H1 (cell line): ENCODE results near the gene CCNJ. TPM values are rescaled to one million over a fixed set of nuclear protein-coding genes. Genes with fewer than 3 reads are reported as not detected.

Source experiments
- CTBP2 ChIP-seq: IDR thresholded peaks from 2 replicates; pipeline ENCODE4 v1.7.0; 2011; ENCODE audit warnings: borderline replicate concordance, mild to moderate bottlenecking, moderate library complexity, mixed read lengths, low read length; ENCODE audit not compliant: insufficient read depth, insufficient read length
- EZH2 ChIP-seq: fragments of 200-600 bp; sonication (generic); IDR thresholded peaks from 2 replicates; pipeline ENCODE4 v1.7.1; 2012; ENCODE audit warnings: low read depth, mild to moderate bottlenecking, moderate library complexity, low read length, inconsistent platforms; ENCODE audit not compliant: severe bottlenecking
- SIX5 ChIP-seq: IDR thresholded peaks from 2 replicates; pipeline ENCODE4 v1.6.1; 2011; ENCODE audit warnings: mild to moderate bottlenecking, low read depth, low read length
- polyA plus RNA-seq, 7 experiments: library from polyadenylated mRNA; depleted of rRNA in 3 of 7; stranded (reverse) in 5 of 7; unstranded in 2 of 7; fragments of >200 nt in 5 of 7; fragments of 200-250 nt in 2 of 7; gene quantifications; 1 replicate in 5 of 7; 2 replicates in 1 of 7; 4 replicates in 1 of 7; pipeline versions ENCODE4 v1.2.1 to v1.2.3, GENCODE V29; 2011 to 2013; ENCODE audit warnings: missing spikeins in 2 of 7, mixed read lengths in 2 of 7
- total RNA-seq: library from RNA; stranded (reverse); fragmentation: NEBNext Ultra II Directional; extraction: Animal tissue kit (Norgen Biotek cat#: 25700); gene quantifications from 2 replicates; pipeline ENCODE4 v1.2.1, GENCODE V29; 2021
- TF ChIP-seq, protein P1 (sequence below): fragments of 300-600 bp; sonication (generic); IDR thresholded peaks from 2 replicates; pipeline ENCODE4 v1.7.1; 2012; ENCODE audit warnings: low read length, moderate library complexity, mild to moderate bottlenecking, inconsistent platforms; ENCODE audit not compliant: insufficient replicate concordance

The CCNJ gene
- total and polyA plus RNA-seq, 2 of the 8 experiments (the other 6 are each of a cell fraction or from before 2014, with no cell fraction given) = 31.4 to 34.7 TPM

DNA sequence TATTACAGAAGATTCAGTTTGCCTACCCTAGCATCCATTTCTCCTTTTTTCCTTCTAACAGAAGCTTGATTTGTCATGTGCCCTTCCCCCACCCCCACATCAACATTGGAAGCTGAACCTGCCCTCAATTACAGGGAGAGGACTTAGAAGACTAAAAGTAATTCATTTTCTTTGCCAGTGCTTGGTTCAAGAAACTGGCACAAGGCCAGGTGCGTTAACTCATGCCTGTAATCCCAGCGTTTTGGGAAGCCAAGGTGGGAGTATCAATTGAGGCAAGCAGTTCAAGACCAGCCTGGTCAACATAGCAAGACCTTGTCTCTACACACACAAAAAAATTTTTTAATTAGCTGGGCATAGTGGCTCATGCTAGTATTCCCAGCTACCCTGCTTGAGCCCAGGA lies 32.6 kb downstream of the CCNJ start (continued):
- TF ChIP-seq, protein P1, sequence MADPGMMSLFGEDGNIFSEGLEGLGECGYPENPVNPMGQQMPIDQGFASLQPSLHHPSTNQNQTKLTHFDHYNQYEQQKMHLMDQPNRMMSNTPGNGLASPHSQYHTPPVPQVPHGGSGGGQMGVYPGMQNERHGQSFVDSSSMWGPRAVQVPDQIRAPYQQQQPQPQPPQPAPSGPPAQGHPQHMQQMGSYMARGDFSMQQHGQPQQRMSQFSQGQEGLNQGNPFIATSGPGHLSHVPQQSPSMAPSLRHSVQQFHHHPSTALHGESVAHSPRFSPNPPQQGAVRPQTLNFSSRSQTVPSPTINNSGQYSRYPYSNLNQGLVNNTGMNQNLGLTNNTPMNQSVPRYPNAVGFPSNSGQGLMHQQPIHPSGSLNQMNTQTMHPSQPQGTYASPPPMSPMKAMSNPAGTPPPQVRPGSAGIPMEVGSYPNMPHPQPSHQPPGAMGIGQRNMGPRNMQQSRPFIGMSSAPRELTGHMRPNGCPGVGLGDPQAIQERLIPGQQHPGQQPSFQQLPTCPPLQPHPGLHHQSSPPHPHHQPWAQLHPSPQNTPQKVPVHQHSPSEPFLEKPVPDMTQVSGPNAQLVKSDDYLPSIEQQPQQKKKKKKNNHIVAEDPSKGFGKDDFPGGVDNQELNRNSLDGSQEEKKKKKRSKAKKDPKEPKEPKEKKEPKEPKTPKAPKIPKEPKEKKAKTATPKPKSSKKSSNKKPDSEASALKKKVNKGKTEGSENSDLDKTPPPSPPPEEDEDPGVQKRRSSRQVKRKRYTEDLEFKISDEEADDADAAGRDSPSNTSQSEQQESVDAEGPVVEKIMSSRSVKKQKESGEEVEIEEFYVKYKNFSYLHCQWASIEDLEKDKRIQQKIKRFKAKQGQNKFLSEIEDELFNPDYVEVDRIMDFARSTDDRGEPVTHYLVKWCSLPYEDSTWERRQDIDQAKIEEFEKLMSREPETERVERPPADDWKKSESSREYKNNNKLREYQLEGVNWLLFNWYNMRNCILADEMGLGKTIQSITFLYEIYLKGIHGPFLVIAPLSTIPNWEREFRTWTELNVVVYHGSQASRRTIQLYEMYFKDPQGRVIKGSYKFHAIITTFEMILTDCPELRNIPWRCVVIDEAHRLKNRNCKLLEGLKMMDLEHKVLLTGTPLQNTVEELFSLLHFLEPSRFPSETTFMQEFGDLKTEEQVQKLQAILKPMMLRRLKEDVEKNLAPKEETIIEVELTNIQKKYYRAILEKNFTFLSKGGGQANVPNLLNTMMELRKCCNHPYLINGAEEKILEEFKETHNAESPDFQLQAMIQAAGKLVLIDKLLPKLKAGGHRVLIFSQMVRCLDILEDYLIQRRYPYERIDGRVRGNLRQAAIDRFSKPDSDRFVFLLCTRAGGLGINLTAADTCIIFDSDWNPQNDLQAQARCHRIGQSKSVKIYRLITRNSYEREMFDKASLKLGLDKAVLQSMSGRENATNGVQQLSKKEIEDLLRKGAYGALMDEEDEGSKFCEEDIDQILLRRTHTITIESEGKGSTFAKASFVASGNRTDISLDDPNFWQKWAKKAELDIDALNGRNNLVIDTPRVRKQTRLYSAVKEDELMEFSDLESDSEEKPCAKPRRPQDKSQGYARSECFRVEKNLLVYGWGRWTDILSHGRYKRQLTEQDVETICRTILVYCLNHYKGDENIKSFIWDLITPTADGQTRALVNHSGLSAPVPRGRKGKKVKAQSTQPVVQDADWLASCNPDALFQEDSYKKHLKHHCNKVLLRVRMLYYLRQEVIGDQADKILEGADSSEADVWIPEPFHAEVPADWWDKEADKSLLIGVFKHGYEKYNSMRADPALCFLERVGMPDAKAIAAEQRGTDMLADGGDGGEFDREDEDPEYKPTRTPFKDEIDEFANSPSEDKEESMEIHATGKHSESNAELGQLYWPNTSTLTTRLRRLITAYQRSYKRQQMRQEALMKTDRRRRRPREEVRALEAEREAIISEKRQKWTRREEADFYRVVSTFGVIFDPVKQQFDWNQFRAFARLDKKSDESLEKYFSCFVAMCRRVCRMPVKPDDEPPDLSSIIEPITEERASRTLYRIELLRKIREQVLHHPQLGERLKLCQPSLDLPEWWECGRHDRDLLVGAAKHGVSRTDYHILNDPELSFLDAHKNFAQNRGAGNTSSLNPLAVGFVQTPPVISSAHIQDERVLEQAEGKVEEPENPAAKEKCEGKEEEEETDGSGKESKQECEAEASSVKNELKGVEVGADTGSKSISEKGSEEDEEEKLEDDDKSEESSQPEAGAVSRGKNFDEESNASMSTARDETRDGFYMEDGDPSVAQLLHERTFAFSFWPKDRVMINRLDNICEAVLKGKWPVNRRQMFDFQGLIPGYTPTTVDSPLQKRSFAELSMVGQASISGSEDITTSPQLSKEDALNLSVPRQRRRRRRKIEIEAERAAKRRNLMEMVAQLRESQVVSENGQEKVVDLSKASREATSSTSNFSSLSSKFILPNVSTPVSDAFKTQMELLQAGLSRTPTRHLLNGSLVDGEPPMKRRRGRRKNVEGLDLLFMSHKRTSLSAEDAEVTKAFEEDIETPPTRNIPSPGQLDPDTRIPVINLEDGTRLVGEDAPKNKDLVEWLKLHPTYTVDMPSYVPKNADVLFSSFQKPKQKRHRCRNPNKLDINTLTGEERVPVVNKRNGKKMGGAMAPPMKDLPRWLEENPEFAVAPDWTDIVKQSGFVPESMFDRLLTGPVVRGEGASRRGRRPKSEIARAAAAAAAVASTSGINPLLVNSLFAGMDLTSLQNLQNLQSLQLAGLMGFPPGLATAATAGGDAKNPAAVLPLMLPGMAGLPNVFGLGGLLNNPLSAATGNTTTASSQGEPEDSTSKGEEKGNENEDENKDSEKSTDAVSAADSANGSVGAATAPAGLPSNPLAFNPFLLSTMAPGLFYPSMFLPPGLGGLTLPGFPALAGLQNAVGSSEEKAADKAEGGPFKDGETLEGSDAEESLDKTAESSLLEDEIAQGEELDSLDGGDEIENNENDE = no peak
- TF ChIP-seq EZH2 (no peak), CTBP2 (no peak), SIX5 (no peak)
